Measurements from ENCODE around the gene ADSS1.
A peak's percentile ranks its signal among the peaks of the same experiment; 100 is the strongest.

Gene ADSS1

DNA sequence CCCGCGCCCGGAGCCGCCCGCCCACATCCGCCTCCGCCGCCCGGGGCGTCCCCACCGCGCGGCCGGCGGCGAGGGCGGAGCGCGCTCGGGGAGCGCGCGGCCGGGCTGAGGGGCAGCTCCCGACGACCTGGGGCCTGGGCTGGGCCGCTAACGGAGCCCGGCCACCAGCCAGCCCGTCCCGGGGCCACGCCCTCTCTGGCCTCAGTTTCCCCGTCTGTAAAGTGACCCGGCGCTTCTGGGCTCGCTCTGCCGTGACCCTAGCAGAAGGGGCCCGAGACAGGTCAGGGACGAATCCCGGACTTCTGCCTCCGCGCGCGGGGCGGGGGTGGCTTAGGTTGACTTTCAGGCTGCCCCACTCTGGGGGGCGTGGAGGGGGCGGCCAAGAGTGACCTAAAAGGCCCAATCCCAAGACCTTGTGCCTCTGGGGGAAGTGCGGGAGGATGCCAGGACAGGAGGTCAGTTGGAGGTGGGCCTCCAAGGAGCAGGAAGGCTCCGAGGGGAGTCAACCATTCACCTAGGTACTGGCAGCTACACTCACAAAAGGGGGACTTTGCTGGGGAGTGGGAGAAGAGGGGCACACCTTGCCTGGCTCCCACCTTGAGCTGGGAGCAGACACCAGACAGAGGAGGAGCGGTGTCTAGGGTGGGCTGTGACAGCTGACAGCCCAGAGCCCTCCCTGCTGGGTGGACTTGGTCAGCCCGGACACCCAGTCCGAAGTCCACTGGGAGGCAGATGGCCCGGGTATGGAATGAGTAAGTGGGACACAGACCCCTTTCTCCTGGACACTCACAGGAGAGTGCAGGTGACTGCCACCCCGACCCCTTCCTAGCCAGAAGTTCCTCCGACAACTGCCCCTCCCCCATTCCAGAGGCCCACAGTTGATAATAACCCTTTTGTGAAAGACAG lies 72.0 kb downstream of the ADSS1 start:
- peak; percentile 64 for DNase-seq (ENCODE audit: low read depth)

DNA sequence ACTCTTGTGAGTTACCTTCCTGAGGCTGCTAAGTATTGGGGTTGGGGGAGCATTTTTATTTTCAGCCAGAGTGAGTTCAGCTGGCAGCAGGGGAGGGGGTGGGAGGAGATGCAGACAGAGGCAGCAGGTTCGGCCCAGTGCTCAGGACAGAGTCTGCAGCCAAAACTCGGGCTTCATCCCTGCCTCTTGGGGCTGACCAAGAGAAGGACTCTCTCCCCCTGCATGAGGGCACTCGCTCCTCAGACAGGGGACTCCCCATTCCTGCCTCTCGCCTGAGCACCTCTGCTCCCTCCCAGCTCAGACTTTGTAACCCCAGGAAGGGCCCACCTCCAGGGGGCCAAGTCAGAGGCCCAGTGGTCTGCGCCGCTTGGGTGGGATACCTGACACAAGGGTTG lies 72.7 kb downstream of the ADSS1 start:
- DNase-seq (ENCODE audit: low read depth), result no peak

Data from EH (cell line).